DND-41 (cell line): ENCODE results near the gene ANXA1.

ENCODE experiments used
- EZH2 ChIP-seq: IDR thresholded peaks from 3 replicates; pipeline ENCODE4 v1.6.1; 2012; ENCODE audit warnings: borderline replicate concordance, low read depth, mild to moderate bottlenecking, moderate library complexity, low read length, inconsistent platforms; ENCODE audit not compliant: severe bottlenecking
- TF ChIP-seq, protein P1 (sequence below): IDR thresholded peaks from 2 replicates; pipeline ENCODE4 v1.5.1; 2012; ENCODE audit warnings: borderline replicate concordance, low read length, moderate library complexity, mild to moderate bottlenecking; ENCODE audit not compliant: poor library complexity, severe bottlenecking; ENCODE audit errors: extremely low read depth

DNA sequence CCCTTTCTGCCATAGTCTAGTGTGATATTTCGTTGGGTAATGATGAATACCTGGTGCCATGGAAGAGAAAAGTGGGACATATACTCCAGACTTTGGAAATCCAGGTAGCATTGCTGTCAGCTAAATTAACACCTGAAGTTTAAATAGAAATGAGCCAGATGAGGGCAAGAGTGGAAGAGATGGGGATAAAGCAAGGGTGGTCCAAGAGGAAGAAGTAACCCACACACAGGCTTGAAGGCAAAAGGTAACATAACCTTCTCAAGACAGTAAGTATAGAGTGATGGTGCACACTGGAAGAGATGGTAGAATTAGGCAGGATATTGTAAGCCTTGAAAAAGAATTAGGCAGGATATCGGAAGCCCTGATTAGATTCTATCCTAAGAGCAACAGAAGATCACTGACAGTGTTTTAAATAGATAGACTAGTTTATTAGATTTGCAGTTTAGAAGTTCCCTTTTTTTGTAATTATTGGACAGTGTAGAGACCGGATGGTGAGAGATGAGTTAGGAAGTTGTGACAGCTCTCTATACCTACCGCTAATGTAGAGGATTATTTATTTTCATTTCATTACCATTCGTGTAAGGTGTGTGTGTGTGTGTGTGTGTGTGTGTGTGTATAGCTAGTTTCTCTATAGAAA is 16.8 kb downstream of the ANXA1 start:
- TF ChIP-seq, protein P1, sequence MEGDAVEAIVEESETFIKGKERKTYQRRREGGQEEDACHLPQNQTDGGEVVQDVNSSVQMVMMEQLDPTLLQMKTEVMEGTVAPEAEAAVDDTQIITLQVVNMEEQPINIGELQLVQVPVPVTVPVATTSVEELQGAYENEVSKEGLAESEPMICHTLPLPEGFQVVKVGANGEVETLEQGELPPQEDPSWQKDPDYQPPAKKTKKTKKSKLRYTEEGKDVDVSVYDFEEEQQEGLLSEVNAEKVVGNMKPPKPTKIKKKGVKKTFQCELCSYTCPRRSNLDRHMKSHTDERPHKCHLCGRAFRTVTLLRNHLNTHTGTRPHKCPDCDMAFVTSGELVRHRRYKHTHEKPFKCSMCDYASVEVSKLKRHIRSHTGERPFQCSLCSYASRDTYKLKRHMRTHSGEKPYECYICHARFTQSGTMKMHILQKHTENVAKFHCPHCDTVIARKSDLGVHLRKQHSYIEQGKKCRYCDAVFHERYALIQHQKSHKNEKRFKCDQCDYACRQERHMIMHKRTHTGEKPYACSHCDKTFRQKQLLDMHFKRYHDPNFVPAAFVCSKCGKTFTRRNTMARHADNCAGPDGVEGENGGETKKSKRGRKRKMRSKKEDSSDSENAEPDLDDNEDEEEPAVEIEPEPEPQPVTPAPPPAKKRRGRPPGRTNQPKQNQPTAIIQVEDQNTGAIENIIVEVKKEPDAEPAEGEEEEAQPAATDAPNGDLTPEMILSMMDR: no peak
- no peak for TF ChIP-seq EZH2
